Upper lobe of left lung (tissue), 4 donors: ENCODE results near the gene HRH1.

Experiments used
- POLR2A ChIP-seq, 4 donors: fragments of 450-650 bp; IDR thresholded peaks; one replicate each; pipeline ENCODE4 v1.5.1; 2016 to 2017; ENCODE audit warnings: antibody characterized with exemption in 4 of 4, mild to moderate bottlenecking in 2 of 4
- TF ChIP-seq, protein P1 (sequence below), 6 experiments: fragments of 450-650 bp in 4 of 6; fragments of 200-600 bp in 2 of 6; sonication (generic) in 2 of 6; IDR thresholded peaks; one replicate each; pipeline ENCODE4 v1.5.1; 2016 to 2019; ENCODE audit warnings: antibody characterized with exemption in 6 of 6

DNA sequence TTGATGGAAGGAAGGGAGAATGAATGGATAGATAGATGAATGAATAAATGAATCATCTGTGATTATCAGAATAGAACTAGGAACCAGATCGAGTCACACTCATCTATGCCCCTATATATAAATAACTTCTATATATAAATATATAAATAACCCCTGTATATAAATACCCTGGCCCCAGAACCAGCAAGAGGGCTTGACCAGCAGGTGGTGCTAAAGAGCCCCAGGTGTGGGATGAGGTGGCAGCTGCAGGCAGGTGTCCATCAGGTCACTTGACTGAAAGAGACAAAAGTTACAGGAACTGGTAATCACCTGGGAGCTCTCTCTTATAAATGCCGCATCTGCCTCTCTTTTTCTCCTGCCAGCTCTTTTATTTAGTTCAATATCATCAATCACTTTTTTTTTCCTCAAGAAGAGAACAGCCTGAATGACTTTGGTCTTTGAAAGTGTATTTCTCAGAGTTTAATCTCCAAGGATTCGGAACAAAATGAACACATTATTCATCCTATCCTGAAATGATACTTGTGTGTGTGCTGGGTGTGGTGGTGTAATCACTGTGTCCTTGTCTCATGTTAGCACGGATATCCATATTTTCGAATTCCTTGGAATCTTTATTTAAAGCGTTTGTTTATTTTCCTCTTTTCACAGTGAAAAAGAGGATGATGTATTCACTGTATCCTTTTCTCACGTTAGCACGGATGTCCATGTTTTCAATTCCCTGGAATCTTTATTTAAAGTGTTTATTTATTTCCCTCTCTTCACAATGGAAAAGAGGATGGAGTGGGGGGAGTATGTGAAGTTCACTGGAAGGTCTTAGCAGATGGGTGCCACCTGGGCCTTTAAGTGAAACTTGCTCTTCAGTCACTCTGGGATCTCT lies 82.5 kb downstream of the HRH1 start:
- TF ChIP-seq, protein P1, sequence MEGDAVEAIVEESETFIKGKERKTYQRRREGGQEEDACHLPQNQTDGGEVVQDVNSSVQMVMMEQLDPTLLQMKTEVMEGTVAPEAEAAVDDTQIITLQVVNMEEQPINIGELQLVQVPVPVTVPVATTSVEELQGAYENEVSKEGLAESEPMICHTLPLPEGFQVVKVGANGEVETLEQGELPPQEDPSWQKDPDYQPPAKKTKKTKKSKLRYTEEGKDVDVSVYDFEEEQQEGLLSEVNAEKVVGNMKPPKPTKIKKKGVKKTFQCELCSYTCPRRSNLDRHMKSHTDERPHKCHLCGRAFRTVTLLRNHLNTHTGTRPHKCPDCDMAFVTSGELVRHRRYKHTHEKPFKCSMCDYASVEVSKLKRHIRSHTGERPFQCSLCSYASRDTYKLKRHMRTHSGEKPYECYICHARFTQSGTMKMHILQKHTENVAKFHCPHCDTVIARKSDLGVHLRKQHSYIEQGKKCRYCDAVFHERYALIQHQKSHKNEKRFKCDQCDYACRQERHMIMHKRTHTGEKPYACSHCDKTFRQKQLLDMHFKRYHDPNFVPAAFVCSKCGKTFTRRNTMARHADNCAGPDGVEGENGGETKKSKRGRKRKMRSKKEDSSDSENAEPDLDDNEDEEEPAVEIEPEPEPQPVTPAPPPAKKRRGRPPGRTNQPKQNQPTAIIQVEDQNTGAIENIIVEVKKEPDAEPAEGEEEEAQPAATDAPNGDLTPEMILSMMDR (IDR thresholded peaks at IDR 0.05) = peak in 4 of 6 experiments; percentile 31 to 75 (median 52)
- TF ChIP-seq POLR2A (IDR thresholded peaks at IDR 0.05) = no peak
